ENCODE measurements around the gene SEPTIN14.

- TF ChIP-seq CTCF (IDR thresholded peaks at IDR 0.05), result no peak
- no peak for TF ChIP-seq POLR2A (IDR thresholded peaks at IDR 0.05; ENCODE audit: low read depth)
Measured at GRCh38 chr7:55770778-55771177, 91.8 kb downstream of the SEPTIN14 start.
